GM19372 (cell line): Measurements from ENCODE around the gene GTPBP6.
"Not testable (repeated sequence)": the region's sequence is repeated elsewhere in the genome, so short reads cannot be mapped to it uniquely, and the experiment has no call there.

Experiments used
- ATAC-seq: cut with Tn5 transposase; IDR thresholded peaks from one replicate; pipeline ENCODE4 v1.9.1; 2021; ENCODE audit warnings: mild to moderate bottlenecking, low read depth, moderate library complexity; ENCODE audit not compliant: unreplicated experiment

GTPBP6 gene

GRCh38 chrX:318068-318738, 393 bp downstream of the GTPBP6 start:
- peak; percentile 53 for ATAC-seq

GRCh38 chrX:317424-318067, 1.1 kb downstream of the GTPBP6 start:
- no peak for ATAC-seq

GRCh38 chrX:316351-317325, 2.0 kb downstream of the GTPBP6 start:
- ATAC-seq, result no peak

DNA sequence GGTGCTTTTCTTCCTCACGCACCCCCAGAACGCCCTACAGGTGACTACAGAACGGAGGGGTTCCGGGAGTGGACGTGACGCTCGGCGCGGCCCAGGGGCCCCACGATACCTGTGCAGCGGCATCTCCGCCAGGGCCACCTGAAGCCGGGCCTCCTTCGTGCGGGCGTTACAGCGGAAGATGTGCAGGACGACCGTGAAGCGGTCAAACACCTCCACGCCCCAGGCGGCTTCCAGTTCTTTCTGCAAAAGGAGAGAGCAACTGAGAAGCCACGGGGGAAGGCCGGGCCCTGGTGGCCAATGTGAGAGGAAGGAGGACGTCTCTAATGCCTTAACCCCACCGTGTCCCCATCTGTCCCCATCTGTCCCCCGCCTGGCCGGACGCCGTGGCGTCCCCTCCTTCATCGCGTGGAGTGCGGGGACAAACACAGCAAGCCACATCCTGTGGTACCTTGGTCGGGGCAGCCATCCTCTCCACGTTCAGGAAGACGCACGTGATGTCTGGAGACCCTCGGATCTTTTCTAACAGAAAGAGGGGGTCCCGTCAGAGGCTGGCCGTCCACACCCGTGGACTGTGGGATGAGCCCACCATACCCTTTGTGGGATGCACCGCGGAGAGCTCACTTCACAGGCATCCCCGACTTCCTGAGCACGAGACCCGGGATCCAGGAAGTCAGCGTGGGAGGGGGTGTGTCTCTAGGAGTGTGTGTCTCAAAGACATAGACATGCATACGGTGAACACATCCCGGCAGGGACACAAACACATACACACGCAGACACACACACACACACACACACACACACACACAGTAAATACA, 3.6 kb downstream of the GTPBP6 start:
- no peak for ATAC-seq

GRCh38 chrX:314049-314448, 4.5 kb downstream of the GTPBP6 start:
- no peak for ATAC-seq

DNA sequence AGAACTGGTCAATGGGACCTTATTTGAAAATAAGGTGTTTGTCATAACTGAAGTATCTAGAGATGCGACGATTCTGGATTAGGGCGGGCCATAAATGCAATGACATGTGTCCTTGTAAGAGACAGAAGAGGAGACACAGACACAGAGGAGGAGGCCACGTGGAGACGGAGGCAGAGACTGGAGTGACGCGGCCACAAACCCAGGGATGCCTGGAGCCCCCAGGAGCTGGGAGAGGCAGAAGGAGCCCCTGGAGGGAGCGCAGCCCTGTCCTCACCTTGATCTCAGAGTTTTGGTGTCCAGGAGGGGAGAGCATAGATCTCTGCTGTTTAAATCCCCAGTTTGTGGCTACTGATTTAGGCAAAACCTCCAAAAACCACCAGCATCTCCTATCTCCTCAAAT, 5.0 kb downstream of the GTPBP6 start:
- ATAC-seq, result no peak

GRCh38 chrX:312621-313331, 5.8 kb downstream of the GTPBP6 start:
- no peak for ATAC-seq

GRCh38 chrX:311156-312129, 7.2 kb downstream of the GTPBP6 start:
- no peak for ATAC-seq

DNA sequence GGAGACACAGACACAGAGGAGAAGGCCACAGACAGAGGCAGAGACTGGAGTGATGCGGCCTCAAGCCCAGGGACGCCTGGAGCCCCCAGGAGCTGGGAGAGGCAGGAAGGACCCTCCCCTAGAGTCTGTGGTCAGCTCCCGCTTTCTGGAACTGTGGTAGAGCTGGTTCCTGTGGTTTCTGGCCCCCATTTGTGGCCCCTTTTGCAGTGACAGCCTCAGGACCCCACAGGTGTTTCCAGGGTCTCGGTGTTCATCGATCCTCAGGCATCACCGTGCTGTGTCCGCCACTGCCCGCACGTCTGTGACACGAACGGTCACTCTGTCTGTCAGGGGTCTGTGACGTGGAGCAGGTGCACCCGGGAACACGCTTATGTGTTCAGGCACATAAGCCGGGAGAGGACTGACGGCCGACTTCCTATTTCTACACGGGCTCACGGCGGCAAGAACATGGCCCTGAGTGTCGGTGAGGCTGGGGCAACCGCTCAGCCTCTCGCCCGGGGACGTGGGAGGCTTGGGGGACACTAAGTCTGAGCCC, 7.9 kb downstream of the GTPBP6 start:
- no peak for ATAC-seq

GRCh38 chrX:308821-309520, 9.6 kb downstream of the GTPBP6 start:
- no peak for ATAC-seq

DNA sequence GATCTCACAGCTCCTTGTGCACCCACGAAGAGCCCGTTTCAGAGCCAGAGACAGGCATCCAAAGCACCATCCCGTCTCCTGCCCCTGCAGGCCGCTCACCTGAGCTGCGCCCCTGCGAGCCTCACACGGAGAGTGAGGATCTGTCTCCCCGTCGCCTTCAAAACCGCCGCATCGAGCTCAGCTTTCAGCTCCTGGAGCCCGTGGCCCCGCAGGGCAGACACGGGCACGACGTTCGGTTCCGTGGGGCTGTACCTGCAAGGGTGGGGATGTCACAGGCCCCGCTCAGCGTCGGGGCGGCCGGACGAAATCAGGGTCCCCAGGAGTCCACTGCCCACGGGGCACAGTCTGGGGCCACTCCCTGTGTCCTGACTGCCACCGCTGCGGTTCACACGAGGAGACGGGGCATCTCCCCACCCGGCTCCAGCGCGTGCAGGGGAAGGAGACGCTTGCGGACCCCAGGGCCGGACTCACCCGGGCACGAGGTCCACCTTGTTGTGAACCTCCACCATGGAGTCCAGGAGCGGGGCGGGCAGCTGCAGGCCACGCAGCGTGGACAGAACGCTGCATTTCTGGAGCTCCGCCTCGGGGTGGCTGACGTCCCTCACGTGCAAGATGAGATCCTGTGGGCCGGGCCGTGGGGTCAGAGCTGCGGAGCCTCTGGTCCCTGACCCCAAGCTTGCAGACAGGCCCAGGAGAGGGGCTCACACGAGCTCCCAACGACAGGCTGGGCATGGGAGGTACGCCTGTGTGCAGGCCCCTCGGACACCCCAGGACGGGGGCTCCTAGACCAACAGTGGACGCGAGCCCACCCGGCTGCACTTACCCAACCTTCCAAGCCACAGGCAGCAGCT, 11.1 kb downstream of the GTPBP6 start:
- no peak for ATAC-seq

DNA sequence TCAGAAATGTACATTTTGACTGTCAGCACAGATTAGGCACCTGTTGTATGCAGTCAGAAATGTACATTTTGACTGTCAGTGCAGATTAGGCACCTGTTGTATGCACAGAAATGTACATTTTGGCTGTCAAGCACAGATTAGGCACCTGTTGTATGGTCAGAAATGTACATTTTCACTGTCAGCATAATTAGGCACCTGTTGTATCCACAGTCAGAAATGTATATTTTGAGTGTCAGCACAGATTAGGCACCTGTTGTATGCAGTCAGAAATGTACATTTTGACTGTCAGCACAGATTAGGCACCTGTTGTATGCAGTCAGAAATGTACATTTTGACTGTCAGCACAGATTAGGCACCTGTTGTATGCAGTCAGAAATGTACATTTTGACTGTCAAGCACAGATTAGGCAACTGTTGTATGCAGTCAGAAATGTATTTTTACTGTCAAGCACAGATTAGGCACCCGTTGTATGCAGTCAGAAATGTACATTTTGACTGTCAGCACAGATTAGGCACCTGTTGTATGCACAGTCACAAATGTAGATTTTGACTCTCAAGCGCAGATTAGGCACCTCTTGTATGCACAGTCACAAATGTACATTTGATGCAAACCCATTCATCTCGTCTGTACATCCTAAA, 11.9 kb downstream of the GTPBP6 start:
- ATAC-seq, result not testable (repeated sequence)

DNA sequence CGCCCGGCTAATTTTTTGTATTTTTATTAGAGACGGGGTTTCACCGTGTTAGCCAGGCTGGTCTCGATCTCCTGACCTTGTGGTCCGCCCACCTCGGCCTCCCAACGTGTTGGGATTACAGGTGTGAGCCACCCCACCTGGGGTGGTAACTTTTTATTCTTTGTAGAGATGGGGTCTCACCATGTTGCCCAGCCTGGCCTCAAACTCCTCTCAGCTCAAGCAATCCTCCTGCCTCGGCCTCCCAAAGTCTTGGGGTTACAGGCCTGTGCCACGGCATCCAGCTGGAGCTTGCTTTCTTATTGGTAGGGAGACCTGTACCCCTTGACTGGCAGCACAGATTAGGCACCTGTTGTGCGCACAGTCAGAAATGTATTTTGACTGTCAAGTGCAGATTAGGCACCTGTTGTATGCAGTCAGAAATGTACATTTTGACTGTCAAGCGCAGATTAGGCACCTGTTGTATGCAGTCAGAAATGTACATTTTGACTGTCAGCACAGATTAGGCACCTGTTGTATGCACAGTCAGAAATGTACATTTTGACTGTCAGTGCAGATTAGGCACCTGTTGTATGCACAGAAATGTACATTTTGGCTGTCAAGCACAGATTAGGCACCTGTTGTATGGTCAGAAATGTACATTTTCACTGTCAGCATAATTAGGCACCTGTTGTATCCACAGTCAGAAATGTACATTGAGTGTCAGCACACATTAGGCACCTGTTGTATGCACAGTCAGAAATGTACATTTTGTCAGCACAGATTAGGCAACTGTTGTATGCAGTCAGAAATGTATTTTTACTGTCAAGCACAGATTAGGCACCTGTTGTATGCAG, 12.6 kb downstream of the GTPBP6 start:
- ATAC-seq, result not testable (repeated sequence)

- ATAC-seq, result no peak
These were observed 15.6 kb downstream of the GTPBP6 start for GRCh38 chrX:302975-303374.

DNA sequence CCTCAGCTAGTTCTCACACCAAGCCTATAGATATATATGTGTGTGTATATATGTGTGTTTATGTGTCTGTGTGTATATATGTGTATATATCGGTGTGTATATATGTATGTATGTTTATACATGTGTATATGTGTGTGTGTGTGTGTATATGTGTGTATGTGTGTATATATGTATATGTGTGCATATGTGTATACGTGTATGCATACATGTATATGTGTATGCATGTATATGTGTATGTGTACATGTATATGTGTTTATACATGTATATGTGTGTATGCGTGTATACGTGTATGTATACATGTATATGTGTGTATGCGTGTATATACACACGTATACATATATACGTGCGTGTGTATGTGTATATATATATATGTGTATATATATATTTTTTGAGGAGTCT, 18.3 kb downstream of the GTPBP6 start:
- no peak for ATAC-seq

DNA sequence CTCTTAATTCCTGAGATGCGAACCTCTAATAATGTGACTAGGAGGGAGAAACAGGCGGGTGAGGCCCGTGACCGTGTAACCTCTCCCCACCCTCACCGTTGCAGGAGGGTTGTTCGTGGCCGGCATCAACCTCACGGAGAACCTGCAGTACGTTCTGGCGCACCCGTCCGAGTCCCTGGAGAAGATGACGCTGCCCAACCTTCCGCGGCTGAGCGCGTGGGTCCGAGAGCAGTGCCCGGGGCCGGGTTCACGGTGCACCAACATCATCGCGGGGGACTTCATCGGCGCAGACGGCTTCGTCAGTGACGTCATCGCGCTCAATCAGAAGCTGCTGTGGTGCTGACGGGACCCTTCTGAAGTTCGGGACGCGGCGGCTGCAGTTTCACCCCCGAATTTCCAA, 19.6 kb downstream of the GTPBP6 start:
- no peak for ATAC-seq
